ENCODE results near the gene ANTKMT. TPM values are rescaled to one million over a fixed set of nuclear protein-coding genes. Genes with fewer than 3 reads are reported as not detected.
"Not testable (repeated sequence)": the region's sequence is repeated elsewhere in the genome, so short reads cannot be mapped to it uniquely, and the experiment has no call there.

The ANTKMT gene
- total and polyA plus RNA-seq, 4 experiments from 2014 or later = 14.5 to 36.4 (median 22.5) TPM

- H3K27me3 ChIP-seq (ENCODE audit: insufficient read depth, low read length); H3K36me3 ChIP-seq (ENCODE audit: insufficient read depth, low read length); H3K9me3 ChIP-seq (ENCODE audit: control insufficient read depth in 1 of 2, low read length in 2 of 2); H3K27ac ChIP-seq (ENCODE audit: low read depth, low read length); H3K4me3 Mint-ChIP-seq; H3K9me3 Mint-ChIP-seq; intact Hi-C loops (cut with micrococcal nuclease); H3K36me3 Mint-ChIP-seq; H3K27ac Mint-ChIP-seq; DNase-seq; H3K27me3 Mint-ChIP-seq; H3K4me3 ChIP-seq (ENCODE audit: low read length in 2 of 2): not testable (repeated sequence)
- peaks cover 10% of the 10 kb centered on the region for H3K4me1 ChIP-seq (ENCODE audit: insufficient read depth, low read length)
- ChIA-PET CTCF (ENCODE audit: partially characterized antibody) (interaction anchor here (0.6 to 4.3 kb wide), 3 partner anchors 22 to 31 kb away, joined by 3 to 27 read pairs (median 19); partner anchors contain the start of gene ANTKMT), POLR2A (ENCODE audit: partially characterized antibody) (interaction anchor here (0.6 to 1.0 kb wide), 2 partner anchors 26 to 50 kb away, joined by 3 read pairs; no protein-coding TSS in a partner anchor)
- H3K4me1 Mint-ChIP-seq = peaks cover 0 to 11% (median 1%) of the 10 kb centered on the region in 4 donors
Measured at GRCh38 chr16:742894-743293, 21.9 kb downstream of the ANTKMT start.

GRCh38 chr16:743794-744500 lies 23.0 kb downstream of the ANTKMT start:
- Mint-ChIP-seq H3K4me3 (no peak overlapping the region), H3K4me1 (peaks cover 0 to 11% (median 1%) of the 10 kb centered on the region in 4 donors), H3K27me3 (no peaks in the 10 kb centered on the region), H3K9me3 (peaks cover 0 to 3% (median 0%) of the 10 kb centered on the region in 8 donors), H3K27ac (peak overlapping the region in 1 of 7 donors; percentile 21), H3K36me3 (no peaks in the 10 kb centered on the region)
- DNase-seq = no peak
- Histone ChIP-seq H3K9me3 (ENCODE audit: control insufficient read depth in 1 of 2, low read length in 2 of 2) (no peaks in the 10 kb centered on the region), H3K27ac (ENCODE audit: low read depth, low read length) (no peak overlapping the region), H3K27me3 (ENCODE audit: insufficient read depth, low read length) (no peaks in the 10 kb centered on the region), H3K4me3 (ENCODE audit: low read length in 2 of 2) (no peak overlapping the region), H3K4me1 (ENCODE audit: insufficient read depth, low read length) (peaks cover 10% of the 10 kb centered on the region), H3K36me3 (ENCODE audit: insufficient read depth, low read length) (no peaks in the 10 kb centered on the region)
- intact Hi-C loops (cut with micrococcal nuclease) = no loop called here
- POLR2A ChIA-PET (ENCODE audit: partially characterized antibody) = interaction anchor here (0.6 kb wide), 1 partner anchor 40 kb away, joined by 3 read pairs; no protein-coding TSS in a partner anchor
- CTCF ChIA-PET (ENCODE audit: partially characterized antibody) = interaction anchor here (1.3 to 3.9 kb wide), 3 partner anchors 11 to 32 kb away, joined by 5 to 19 read pairs (median 5); no protein-coding TSS in a partner anchor

- intact Hi-C loops (cut with micrococcal nuclease) = no loop called here
- POLR2A ChIA-PET (ENCODE audit: partially characterized antibody) = no interaction called here
- Mint-ChIP-seq H3K9me3 (peaks cover 0 to 3% (median 0%) of the 10 kb centered on the region in 8 donors), H3K36me3 (no peaks in the 10 kb centered on the region), H3K4me3 (no peak overlapping the region), H3K27ac (no peak overlapping the region), H3K27me3 (no peaks in the 10 kb centered on the region), H3K4me1 (no peaks in the 10 kb centered on the region)
- H3K27me3 ChIP-seq (ENCODE audit: insufficient read depth, low read length) = no peaks in the 10 kb centered on the region
- DNase-seq = no peak
- CTCF ChIA-PET (ENCODE audit: partially characterized antibody) = interaction anchor here (0.9 to 1.3 kb wide), 3 partner anchors 39 to 357 kb away, joined by 3 read pairs; no protein-coding TSS in a partner anchor
- no peaks in the 10 kb centered on the region for H3K36me3 ChIP-seq (ENCODE audit: insufficient read depth, low read length)
- H3K4me1 ChIP-seq (ENCODE audit: insufficient read depth, low read length) = no peaks in the 10 kb centered on the region
- no peak overlapping the region for H3K4me3 ChIP-seq (ENCODE audit: low read length in 2 of 2)
- no peaks in the 10 kb centered on the region for H3K9me3 ChIP-seq (ENCODE audit: control insufficient read depth in 1 of 2, low read length in 2 of 2)
- H3K27ac ChIP-seq (ENCODE audit: low read depth, low read length) = no peak overlapping the region
Measured at GRCh38 chr16:745739-746138, 24.8 kb downstream of the ANTKMT start.

- Histone ChIP-seq H3K36me3 (ENCODE audit: insufficient read depth, low read length) (no peaks in the 10 kb centered on the region), H3K4me1 (ENCODE audit: insufficient read depth, low read length) (no peaks in the 10 kb centered on the region), H3K4me3 (ENCODE audit: low read length in 2 of 2) (no peak overlapping the region), H3K9me3 (ENCODE audit: control insufficient read depth in 1 of 2, low read length in 2 of 2) (no peaks in the 10 kb centered on the region), H3K27ac (ENCODE audit: low read depth, low read length) (no peak overlapping the region), H3K27me3 (ENCODE audit: insufficient read depth, low read length) (no peaks in the 10 kb centered on the region)
- H3K4me3 Mint-ChIP-seq = no peak overlapping the region
- no peak for DNase-seq
- H3K4me1 Mint-ChIP-seq = no peaks in the 10 kb centered on the region
- H3K36me3 Mint-ChIP-seq = no peaks in the 10 kb centered on the region
- H3K27ac Mint-ChIP-seq = no peak overlapping the region
- ChIA-PET CTCF (ENCODE audit: partially characterized antibody) (no interaction called here), POLR2A (ENCODE audit: partially characterized antibody) (no interaction called here)
- no peaks in the 10 kb centered on the region for H3K27me3 Mint-ChIP-seq
- intact Hi-C loops (cut with micrococcal nuclease) = no loop called here
- H3K9me3 Mint-ChIP-seq = peaks cover 0 to 3% (median 0%) of the 10 kb centered on the region in 8 donors
Measured at GRCh38 chr16:746637-747036, 25.7 kb downstream of the ANTKMT start.

- Mint-ChIP-seq H3K9me3 (peaks cover 0 to 3% (median 0%) of the 10 kb centered on the region in 8 donors), H3K4me3 (no peak overlapping the region), H3K27me3 (no peaks in the 10 kb centered on the region), H3K27ac (no peak overlapping the region), H3K36me3 (no peaks in the 10 kb centered on the region), H3K4me1 (no peaks in the 10 kb centered on the region)
- H3K4me3 ChIP-seq (ENCODE audit: low read length in 2 of 2) = no peak overlapping the region
- H3K27me3 ChIP-seq (ENCODE audit: insufficient read depth, low read length) = no peaks in the 10 kb centered on the region
- intact Hi-C loops (cut with micrococcal nuclease) = no loop called here
- DNase-seq = no peak
- no peak overlapping the region for H3K27ac ChIP-seq (ENCODE audit: low read depth, low read length)
- H3K9me3 ChIP-seq (ENCODE audit: control insufficient read depth in 1 of 2, low read length in 2 of 2) = no peaks in the 10 kb centered on the region
- no peaks in the 10 kb centered on the region for H3K4me1 ChIP-seq (ENCODE audit: insufficient read depth, low read length)
- ChIA-PET CTCF (ENCODE audit: partially characterized antibody) (no interaction called here), POLR2A (ENCODE audit: partially characterized antibody) (interaction anchor here (0.6 kb wide), 1 partner anchor 1032 kb away, joined by 3 read pairs; no protein-coding TSS in a partner anchor)
- H3K36me3 ChIP-seq (ENCODE audit: insufficient read depth, low read length) = no peaks in the 10 kb centered on the region
Measured at GRCh38 chr16:747978-748746, 27.2 kb downstream of the ANTKMT start.

GRCh38 chr16:749010-749409 lies 28.1 kb downstream of the ANTKMT start:
- Histone ChIP-seq H3K4me3 (ENCODE audit: low read length in 2 of 2) (no peak overlapping the region), H3K27me3 (ENCODE audit: insufficient read depth, low read length) (no peaks in the 10 kb centered on the region), H3K27ac (ENCODE audit: low read depth, low read length) (no peak overlapping the region), H3K36me3 (ENCODE audit: insufficient read depth, low read length) (no peaks in the 10 kb centered on the region), H3K4me1 (ENCODE audit: insufficient read depth, low read length) (no peaks in the 10 kb centered on the region), H3K9me3 (ENCODE audit: control insufficient read depth in 1 of 2, low read length in 2 of 2) (no peaks in the 10 kb centered on the region)
- Mint-ChIP-seq H3K4me1 (no peaks in the 10 kb centered on the region), H3K27me3 (peaks cover 0 to under 1% of the 10 kb centered on the region in 2 donors), H3K4me3 (no peak overlapping the region), H3K9me3 (peaks cover 0 to 3% (median 0%) of the 10 kb centered on the region in 8 donors), H3K27ac (no peak overlapping the region), H3K36me3 (no peaks in the 10 kb centered on the region)
- DNase-seq = no peak
- ChIA-PET POLR2A (ENCODE audit: partially characterized antibody) (no interaction called here), CTCF (ENCODE audit: partially characterized antibody) (interaction anchor here (1.0 kb wide), 1 partner anchor 36 kb away, joined by 3 read pairs; no protein-coding TSS in a partner anchor)
- intact Hi-C loops (cut with micrococcal nuclease) = no loop called here

GRCh38 chr16:750485-750884 lies 29.5 kb downstream of the ANTKMT start:
- H3K36me3 Mint-ChIP-seq = no peaks in the 10 kb centered on the region
- no peak overlapping the region for H3K4me3 Mint-ChIP-seq
- no peak overlapping the region for H3K4me3 ChIP-seq (ENCODE audit: low read length in 2 of 2)
- intact Hi-C loops (cut with micrococcal nuclease) = no loop called here
- H3K27me3 ChIP-seq (ENCODE audit: insufficient read depth, low read length) = no peaks in the 10 kb centered on the region
- ChIA-PET POLR2A (ENCODE audit: partially characterized antibody) (interaction anchor here (1.2 kb wide), 1 partner anchor 10 kb away, joined by 3 read pairs; the partner anchor contains the start of gene CIAO3), CTCF (ENCODE audit: partially characterized antibody) (interaction anchor here (1.6 kb wide), 1 partner anchor 34 kb away, joined by 4 read pairs; no protein-coding TSS in a partner anchor)
- H3K27me3 Mint-ChIP-seq = peaks cover 0 to 1% of the 10 kb centered on the region in 2 donors
- H3K27ac Mint-ChIP-seq = peak overlapping the region in 1 of 7 donors; percentile 42
- no peak for DNase-seq
- H3K4me1 Mint-ChIP-seq = peaks cover 0 to 2% (median under 1%) of the 10 kb centered on the region in 4 donors
- H3K36me3 ChIP-seq (ENCODE audit: insufficient read depth, low read length) = no peaks in the 10 kb centered on the region
- H3K4me1 ChIP-seq (ENCODE audit: insufficient read depth, low read length) = no peaks in the 10 kb centered on the region
- no peaks in the 10 kb centered on the region for H3K9me3 ChIP-seq (ENCODE audit: control insufficient read depth in 1 of 2, low read length in 2 of 2)
- peaks cover 0 to 3% (median 0%) of the 10 kb centered on the region in 8 donors for H3K9me3 Mint-ChIP-seq
- H3K27ac ChIP-seq (ENCODE audit: low read depth, low read length) = no peak overlapping the region
